Mucosa of descending colon (tissue), 3 donors: ENCODE data around the gene UGT1A10. TPM values are rescaled to one million over a fixed set of nuclear protein-coding genes. Genes with fewer than 3 reads are reported as not detected.
"Not testable (repeated sequence)": the region's sequence is repeated elsewhere in the genome, so short reads cannot be mapped to it uniquely, and the experiment has no call there.

Experiments used
- ATAC-seq: fragments of 200-7000 bp; cut with Tn5 transposase; one replicate; pipeline ENCODE4 v1.9.1; 2020; ENCODE audit warnings: mild to moderate bottlenecking, moderate library complexity
- DNase-seq, 3 donors: peaks; one replicate each; pipeline ENCODE4 v3.0.0-alpha.2; 2020
- H3K36me3 ChIP-seq: fragments of 200-600 bp; one replicate; pipeline ENCODE4 v1.8.0; 2021; ENCODE audit warnings: low read depth, mild to moderate bottlenecking
- H3K4me1 ChIP-seq: fragments of 200-600 bp; one replicate; pipeline ENCODE4 v1.8.0; 2021; ENCODE audit warnings: low read depth, mild to moderate bottlenecking
- H3K4me3 ChIP-seq: fragments of 200-600 bp; one replicate; pipeline ENCODE4 v1.8.0; 2021; ENCODE audit warnings: mild to moderate bottlenecking
- H3K9me3 ChIP-seq: fragments of 200-600 bp; one replicate; pipeline ENCODE4 v1.8.0; 2021; ENCODE audit warnings: mild to moderate bottlenecking
- intact Hi-C, 2 donors: fragments of 100-400 bp; cut with DNase I in 1 of 2; cut with micrococcal nuclease in 1 of 2; formaldehyde crosslinking; loops; one replicate each; pipeline versions ENCODE4 v1.11.0 to v1.11.1; 2022; cut with DNase I, micrococcal nuclease
- total RNA-seq, 3 donors: library from RNA; stranded (reverse); fragmentation: NEBNext Ultra II Directional in 2 of 3; extraction: Animal tissue kit (Norgen Biotek cat#: 25700) in 2 of 3; gene quantifications; one replicate each; pipeline versions ENCODE4 v1.2.1 to v1.2.4, GENCODE V29; 2021 to 2023
- TF ChIP-seq, protein P1 (sequence below): fragments of 200-600 bp; IDR thresholded peaks from one replicate; pipeline ENCODE4 v1.8.0; 2022; ENCODE audit warnings: antibody characterized with exemption, mild to moderate bottlenecking
- donor health status: DM: no; HTN: no; CAD: no; lungs with moderate emphysema.
- donor health status: DM: no; HTN: no; CAD: no.
- donor health status: DM: no; HTN: yes; CAD: no.

Gene UGT1A10
- total RNA-seq, 3 donors from 2014 or later = 42.0 to 116 (median 43.9) TPM

DNA sequence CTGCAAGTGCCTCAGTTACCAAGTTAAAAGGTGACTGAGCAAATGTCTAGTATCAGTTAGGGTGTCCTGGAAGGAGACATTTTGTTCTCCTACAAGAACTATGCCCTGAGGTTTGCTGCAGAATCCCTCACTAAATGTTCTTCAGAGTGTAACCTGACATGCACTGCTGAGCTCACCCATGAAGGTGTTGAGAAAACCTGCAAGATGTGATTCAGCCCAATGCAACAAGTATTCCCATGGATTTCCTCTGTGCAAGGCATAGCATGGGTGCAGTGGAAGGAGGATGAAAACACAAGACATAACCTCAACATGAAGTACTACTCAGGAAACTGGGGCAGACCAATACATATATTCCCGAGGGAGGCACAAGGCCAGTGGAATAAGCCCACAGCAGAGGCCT, 34.2 kb upstream of the UGT1A10 start:
- no peak for DNase-seq
- ATAC-seq = no peak
- Histone ChIP-seq H3K4me3 (no peak overlapping the region), H3K4me1 (peaks cover 8% of the 10 kb centered on the region), H3K36me3 (no peaks in the 10 kb centered on the region), H3K9me3 (no peaks in the 10 kb centered on the region)
- TF ChIP-seq, protein P1, sequence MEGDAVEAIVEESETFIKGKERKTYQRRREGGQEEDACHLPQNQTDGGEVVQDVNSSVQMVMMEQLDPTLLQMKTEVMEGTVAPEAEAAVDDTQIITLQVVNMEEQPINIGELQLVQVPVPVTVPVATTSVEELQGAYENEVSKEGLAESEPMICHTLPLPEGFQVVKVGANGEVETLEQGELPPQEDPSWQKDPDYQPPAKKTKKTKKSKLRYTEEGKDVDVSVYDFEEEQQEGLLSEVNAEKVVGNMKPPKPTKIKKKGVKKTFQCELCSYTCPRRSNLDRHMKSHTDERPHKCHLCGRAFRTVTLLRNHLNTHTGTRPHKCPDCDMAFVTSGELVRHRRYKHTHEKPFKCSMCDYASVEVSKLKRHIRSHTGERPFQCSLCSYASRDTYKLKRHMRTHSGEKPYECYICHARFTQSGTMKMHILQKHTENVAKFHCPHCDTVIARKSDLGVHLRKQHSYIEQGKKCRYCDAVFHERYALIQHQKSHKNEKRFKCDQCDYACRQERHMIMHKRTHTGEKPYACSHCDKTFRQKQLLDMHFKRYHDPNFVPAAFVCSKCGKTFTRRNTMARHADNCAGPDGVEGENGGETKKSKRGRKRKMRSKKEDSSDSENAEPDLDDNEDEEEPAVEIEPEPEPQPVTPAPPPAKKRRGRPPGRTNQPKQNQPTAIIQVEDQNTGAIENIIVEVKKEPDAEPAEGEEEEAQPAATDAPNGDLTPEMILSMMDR = no peak
- intact Hi-C loops = no loop called here

DNA sequence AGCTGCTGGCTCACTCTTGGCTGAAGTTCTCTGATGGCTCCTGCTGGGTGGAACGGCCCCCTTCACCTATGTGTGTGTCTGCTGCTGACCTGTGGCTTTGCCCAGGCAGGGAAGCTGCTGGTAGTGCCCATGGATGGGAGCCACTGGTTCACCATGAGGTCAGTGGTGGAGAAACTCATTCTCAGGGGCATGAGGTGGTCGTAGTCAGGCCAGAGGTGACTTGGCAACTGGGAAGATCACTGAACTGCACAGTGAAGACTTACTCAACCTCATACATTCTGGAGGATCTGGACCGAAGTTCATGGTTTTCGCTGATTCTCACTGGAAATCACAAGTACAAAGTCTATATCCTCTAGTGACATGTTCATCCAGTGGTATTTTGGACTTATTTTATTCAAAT, 32.7 kb upstream of the UGT1A10 start:
- DNase-seq (no peak), ATAC-seq (no peak)
- TF ChIP-seq, protein P1 = no peak
- no peaks in the 10 kb centered on the region for H3K4me1 ChIP-seq
- no peaks in the 10 kb centered on the region for H3K36me3 ChIP-seq
- no peaks in the 10 kb centered on the region for H3K9me3 ChIP-seq
- intact Hi-C loops = no loop called here
- no peak overlapping the region for H3K4me3 ChIP-seq

DNA sequence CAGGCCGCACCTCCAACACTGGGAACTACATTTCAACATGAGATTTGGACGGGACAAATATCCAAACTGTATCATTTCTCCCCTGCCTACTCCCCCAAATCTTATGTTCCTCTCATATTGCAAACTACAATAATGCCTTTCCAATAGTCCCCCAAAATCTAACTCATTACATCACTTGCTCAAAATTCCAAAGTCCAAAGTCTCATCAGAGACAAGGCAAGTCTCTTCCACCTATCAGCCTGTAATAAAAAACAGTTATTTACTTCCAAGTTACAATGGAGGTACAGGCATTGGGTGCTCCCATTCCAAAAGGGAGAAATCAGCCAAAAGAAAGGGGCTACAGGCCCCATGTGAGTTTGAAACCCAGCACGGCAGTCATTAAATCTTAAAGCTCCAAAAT, 31.4 kb upstream of the UGT1A10 start:
- H3K4me3 ChIP-seq = no peak overlapping the region
- no peaks in the 10 kb centered on the region for H3K4me1 ChIP-seq
- no peaks in the 10 kb centered on the region for H3K9me3 ChIP-seq
- DNase-seq (no peak), ATAC-seq (no peak)
- TF ChIP-seq, protein P1 = no peak
- intact Hi-C loops = no loop called here
- H3K36me3 ChIP-seq = no peaks in the 10 kb centered on the region

DNA sequence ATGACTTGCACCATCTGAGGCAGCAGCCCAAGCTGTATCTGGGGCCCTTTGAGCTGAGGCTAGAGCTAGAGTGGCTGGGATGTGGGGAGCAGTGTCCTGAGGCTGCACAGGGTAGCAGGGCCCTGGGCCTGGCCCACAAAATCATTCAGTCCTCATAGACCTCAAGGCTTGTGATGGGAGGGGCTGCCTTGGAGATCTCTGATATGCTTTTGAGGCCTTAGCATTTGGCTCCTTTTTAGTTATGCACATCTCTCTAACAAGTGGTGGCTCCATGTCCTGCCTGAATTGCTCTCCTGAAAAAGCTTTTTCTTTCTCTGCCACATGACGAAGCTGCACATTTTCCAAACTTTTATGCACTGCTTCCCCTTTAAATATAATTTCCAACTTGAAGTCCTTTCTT, 30.6 kb upstream of the UGT1A10 start:
- no peak for ATAC-seq
- TF ChIP-seq, protein P1 = no peak

DNA sequence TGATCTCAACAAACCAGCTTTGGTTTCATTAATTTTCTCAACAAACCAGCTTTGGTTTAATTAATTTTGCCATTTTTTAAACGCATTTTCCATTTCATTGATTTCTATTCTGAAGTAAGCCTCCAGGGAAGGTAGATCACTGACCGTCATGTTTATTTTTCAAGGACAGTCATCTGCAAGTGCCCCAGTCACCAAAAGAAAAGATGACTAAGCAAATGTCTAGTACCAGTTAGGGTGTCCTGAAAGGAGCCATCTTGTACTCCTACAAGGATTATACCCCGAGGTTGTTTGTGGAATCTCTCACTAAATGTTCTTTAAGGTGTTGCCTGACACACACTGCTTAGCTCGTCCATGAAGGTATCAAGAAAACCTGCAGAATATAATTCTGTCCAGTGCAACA, 25.0 kb upstream of the UGT1A10 start:
- Histone ChIP-seq H3K36me3 (no peaks in the 10 kb centered on the region), H3K9me3 (peaks cover 3% of the 10 kb centered on the region), H3K4me3 (no peak overlapping the region), H3K4me1 (no peaks in the 10 kb centered on the region)
- TF ChIP-seq, protein P1 = no peak
- intact Hi-C loops = no loop called here
- DNase-seq (no peak), ATAC-seq (no peak)

More for the DNA sequence above, 30.6 kb upstream of the UGT1A10 start:
- intact Hi-C loops = no loop called here
- H3K4me3 ChIP-seq = no peak overlapping the region
- DNase-seq = no peak
- no peaks in the 10 kb centered on the region for H3K36me3 ChIP-seq
- peaks cover 3% of the 10 kb centered on the region for H3K9me3 ChIP-seq
- no peaks in the 10 kb centered on the region for H3K4me1 ChIP-seq

DNA sequence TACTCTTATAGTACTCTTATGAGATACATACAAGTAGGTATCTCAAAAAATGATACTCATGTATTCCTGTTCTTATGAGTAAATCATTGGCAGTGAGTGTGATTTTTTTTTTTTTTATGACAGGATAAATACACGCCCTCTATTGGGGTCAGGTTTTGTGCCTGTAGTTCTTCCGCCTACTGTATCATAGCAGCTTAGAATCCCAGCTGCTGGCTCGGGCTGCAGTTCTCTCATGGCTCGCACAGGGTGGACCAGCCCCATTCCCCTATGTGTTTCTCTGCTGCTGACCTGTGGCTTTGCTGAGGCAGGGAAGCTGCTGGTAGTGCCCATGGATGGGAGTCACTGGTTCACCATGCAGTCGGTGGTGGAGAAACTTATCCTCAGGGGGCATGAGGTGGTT, 18.8 kb upstream of the UGT1A10 start, which contains the start of gene UGT1A8:
Gene UGT1A8 (plus strand): TSS at position 158 of the 400 bp plus-strand sequence. CDS start 75 bp downstream, at position 233.
- H3K36me3 ChIP-seq, intact Hi-C loops, H3K9me3 ChIP-seq, H3K4me3 ChIP-seq, H3K4me1 ChIP-seq: not testable (repeated sequence)
- ATAC-seq (peak; percentile 99), DNase-seq (peak; percentile 61 to 77 (median 72))
